GM18508 (cell line): ENCODE results near the gene LBR.
A peak's percentile ranks its signal among the peaks of the same experiment; 100 is the strongest.
"Not testable (repeated sequence)": the region's sequence is repeated elsewhere in the genome, so short reads cannot be mapped to it uniquely, and the experiment has no call there.

Experiments used
- ATAC-seq: cut with Tn5 transposase; IDR thresholded peaks from one replicate; pipeline ENCODE4 v1.9.1; 2021; ENCODE audit warnings: moderate number of reproducible peaks; ENCODE audit not compliant: insufficient read depth, unreplicated experiment

The LBR gene

GRCh38 chr1:225427235-225428067 lies at the start of gene LBR:
Gene LBR (minus strand): TSS chr1:225428038. CDS start chr1:225424075, 3,963 bp downstream.
- ATAC-seq = no peak

- no peak for ATAC-seq
Observed at GRCh38 chr1:225477296-225477911, 49.6 kb upstream of the LBR start.

- ATAC-seq = no peak
Observed at GRCh38 chr1:225476538-225476988, 48.7 kb upstream of the LBR start.

GRCh38 chr1:225476100-225476511 lies 48.3 kb upstream of the LBR start:
- no peak for ATAC-seq

GRCh38 chr1:225474986-225475820 lies 47.4 kb upstream of the LBR start:
- ATAC-seq = no peak

DNA sequence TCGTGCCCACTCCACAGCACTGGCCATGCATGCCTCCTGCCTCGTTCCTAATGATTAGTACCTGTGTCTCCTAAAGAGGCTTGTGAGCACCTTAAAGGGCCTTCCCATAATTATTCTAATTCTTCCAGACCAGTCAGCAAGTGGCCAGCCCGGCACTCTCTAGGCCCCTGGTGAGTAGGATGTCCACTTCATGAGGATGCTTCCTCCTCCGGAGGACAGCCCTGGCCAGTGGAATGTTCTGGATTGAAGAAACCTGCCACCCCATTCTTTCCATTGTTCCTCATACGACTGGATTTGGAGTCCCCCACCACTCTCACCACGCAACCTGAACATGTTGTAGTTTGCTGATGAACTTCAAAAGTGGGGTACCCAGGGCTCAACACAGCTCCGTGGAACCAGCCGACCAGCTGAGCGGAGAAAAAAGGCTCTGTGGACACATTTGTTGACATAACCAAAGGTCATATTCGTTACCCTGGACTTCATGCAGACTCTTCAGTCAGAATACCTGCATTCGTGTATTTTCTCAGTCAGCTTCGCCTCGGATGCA lies 46.7 kb upstream of the LBR start:
- no peak for ATAC-seq

DNA sequence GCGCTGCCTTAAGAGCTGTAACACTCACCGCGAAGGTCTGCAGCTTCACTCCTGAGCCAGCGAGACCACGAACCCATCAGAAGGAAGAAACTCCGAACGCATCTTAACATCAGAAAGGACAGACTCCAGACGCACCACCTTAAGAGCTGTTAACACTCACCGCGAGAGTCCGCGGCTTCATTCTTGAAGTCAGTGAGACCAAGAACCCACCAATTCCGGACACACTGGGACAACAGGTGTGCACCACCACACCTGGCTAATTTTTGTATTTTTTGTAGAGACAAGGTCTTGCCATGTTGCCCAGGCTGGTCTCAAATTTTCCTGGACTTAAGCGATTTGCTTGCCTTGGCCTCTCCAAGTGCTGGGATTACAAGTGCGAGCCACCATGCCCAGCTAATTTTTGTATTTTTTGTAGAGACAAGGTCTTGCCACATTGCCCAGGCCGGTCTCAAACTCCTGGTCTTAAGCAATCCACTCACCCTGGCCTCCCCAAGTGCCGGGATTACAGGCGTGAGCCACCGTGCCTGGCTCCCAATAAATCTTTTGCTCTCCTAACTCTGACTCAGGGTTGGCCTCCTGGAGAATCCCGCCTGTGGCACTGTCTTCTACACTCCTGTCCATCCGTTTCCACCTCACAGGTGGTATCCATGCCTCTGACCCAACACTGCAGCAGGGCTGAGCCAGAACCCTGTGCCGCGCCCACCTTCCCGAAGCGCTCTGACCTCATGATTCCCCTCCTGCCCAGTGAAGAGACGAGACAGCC lies 46.0 kb upstream of the LBR start:
- ATAC-seq = not testable (repeated sequence)

DNA sequence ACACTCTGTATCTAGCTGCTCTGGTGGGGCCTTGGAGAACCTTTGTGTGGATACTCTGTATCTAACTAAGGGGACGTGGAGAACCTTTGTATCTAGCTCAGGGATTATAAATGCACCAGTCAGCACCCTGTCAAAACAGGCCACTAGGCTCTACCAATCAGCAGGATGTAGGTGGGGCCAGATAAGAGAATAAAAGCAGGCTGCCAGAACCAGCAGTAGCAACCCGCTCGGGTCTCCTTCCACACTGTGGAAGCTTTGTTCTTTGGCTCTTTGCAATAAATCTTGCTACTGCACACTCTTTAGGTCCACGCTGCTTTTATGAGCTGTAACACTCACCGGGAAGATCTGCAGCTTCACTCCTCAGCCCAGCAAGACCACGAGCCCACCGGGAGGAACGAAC lies 45.4 kb upstream of the LBR start:
- ATAC-seq = not testable (repeated sequence)

- ATAC-seq = no peak
Observed at GRCh38 chr1:225471453-225472301, 43.8 kb upstream of the LBR start.

DNA sequence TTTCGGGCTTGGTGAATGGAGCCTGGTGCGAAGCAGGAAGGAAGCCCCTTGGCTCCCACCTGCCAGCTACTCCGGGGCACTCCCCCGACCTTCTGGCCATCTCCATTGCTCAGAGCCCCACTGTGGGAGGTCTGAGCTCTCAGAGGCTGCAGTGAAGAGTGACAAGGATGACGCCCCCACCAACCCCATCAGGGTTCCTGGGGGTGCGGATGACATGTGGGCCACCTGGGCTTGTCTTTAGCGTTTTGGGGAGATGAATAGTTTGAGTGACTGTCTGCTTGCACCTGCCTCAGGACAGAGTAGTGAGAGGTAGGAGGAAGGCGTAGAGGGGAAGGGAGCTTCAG lies 43.2 kb upstream of the LBR start:
- ATAC-seq = no peak

DNA sequence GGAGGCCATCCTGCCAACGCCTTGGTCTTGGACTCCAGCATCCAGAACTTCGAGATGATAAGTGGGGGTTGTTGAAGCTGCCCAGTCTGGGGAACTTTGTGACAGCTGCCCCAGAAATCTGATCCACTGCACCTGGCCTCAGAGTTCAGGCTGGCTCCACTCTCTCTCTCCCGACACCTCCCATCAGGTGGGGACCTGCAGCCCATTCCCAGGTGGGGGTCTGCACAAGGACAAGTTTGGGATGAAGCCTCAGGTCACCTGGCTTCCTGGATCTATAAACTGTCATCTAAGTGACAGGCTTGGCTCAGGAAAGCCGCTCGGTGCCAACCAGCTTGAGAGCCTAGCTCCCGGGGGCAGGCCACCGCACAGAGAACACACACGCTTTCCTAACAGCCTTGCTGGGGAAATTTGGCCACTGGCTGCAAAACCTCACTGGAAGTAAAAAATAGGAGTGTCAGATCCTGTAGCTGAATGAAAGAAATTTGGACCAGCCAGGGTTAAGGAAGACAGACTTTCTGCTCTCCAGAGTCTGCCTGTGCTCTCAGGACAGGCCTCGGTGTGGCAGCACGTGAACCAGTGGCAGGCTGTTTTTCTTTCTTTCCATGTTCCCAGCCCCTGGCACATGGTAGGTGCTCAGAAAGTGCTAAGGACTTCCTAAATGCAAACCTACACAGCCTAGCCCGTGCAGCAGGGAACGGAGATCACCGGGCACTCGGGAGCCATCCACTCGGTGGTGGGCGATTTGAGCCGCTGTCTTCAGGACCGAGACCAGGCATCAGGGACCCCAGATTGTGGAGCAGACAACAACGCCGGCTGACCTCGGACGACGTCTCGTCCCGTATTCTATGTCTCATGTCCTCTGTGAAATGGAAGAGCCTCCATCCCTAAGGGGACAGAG lies 42.6 kb upstream of the LBR start:
- ATAC-seq = no peak

DNA sequence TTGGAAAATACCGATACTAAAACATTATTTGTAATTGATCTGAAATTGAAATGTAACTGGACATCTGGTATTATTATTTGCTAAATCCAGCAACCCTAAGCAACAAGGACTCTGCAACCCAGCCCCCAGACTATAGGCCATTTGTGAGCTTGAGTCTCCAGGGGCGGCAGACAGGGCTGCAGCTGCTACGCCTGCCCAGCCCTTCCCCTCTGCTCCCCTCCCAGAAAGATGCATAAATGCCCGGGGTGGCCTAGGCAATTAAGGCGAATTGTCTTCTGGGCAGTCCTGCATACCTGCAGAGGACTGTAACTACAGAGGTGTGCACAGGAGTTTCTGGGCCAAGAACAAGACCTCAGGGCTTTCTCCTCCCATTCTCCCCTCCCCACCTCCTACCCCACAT lies 41.2 kb upstream of the LBR start:
- ATAC-seq = no peak

DNA sequence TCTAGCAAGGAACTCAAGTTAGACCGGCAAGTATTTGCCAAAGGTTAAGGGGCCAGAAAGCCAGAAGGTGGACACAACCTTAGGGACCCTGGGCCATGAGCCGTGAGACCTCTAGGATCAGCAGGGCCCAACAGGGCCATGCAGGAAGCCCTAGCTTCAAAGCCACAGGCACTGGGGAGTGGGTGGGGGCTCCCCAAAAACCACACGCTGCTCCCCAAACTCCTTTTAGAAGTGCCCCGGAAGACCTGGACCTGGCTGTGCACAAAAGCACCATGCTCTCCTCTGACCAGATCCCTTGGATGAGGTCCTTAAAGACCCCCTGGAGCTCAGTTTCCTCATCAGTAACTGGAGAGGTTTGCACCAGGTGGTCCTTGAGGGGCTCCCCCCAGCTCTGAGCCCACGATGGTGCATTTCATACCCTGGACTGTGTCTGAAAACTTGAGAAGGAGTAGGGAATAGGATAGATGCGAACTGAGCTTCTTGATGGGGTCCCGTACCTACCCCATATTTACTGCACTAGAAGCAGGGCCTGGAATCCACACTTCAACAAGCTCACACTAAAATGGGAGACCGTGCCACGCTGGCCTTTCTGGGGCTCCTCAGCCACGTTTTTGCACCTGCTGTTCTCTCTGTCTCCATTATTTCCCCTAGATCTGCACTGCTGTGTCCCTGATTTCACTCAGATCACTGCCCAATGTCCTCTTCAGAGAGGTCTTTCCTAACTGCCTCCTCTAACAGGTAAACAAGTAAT lies 40.6 kb upstream of the LBR start:
- ATAC-seq = no peak

- peak; percentile 92 for ATAC-seq
Observed at GRCh38 chr1:225467193-225468020, 39.6 kb upstream of the LBR start.

DNA sequence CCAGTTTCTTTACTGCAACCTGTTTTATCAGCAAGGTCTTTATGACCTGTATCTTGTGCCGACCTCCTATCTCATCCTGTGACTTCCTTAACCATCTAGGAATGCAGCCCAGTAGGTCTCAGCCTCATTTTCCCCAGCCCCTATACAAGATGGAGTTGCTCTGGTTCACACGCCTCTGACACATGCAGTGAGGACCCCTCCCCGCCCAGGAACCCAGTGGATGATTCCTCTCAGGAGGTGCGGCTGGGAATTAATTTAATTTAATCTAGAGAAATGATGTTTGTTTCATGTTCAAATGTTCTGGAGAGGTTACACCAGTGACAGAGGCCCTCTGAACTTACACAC lies 39.0 kb upstream of the LBR start:
- no peak for ATAC-seq

GRCh38 chr1:225465793-225466517 lies 38.1 kb upstream of the LBR start:
- ATAC-seq = no peak
